T follicular helper cell (primary cell): ENCODE data around the gene OXSM.

Experiments used
- DNase-seq: peaks from one replicate; pipeline ENCODE4 v3.0.0-alpha.2; 2020; ENCODE audit warnings: low read depth
- total RNA-seq, 2 experiments: gene quantifications; one replicate each; lab custom pipeline; 2026; lab: John Stamatoyannopoulos, UW

Gene OXSM
- total RNA-seq: 14.1 to 14.3 reads per million in 2 experiments

DNA sequence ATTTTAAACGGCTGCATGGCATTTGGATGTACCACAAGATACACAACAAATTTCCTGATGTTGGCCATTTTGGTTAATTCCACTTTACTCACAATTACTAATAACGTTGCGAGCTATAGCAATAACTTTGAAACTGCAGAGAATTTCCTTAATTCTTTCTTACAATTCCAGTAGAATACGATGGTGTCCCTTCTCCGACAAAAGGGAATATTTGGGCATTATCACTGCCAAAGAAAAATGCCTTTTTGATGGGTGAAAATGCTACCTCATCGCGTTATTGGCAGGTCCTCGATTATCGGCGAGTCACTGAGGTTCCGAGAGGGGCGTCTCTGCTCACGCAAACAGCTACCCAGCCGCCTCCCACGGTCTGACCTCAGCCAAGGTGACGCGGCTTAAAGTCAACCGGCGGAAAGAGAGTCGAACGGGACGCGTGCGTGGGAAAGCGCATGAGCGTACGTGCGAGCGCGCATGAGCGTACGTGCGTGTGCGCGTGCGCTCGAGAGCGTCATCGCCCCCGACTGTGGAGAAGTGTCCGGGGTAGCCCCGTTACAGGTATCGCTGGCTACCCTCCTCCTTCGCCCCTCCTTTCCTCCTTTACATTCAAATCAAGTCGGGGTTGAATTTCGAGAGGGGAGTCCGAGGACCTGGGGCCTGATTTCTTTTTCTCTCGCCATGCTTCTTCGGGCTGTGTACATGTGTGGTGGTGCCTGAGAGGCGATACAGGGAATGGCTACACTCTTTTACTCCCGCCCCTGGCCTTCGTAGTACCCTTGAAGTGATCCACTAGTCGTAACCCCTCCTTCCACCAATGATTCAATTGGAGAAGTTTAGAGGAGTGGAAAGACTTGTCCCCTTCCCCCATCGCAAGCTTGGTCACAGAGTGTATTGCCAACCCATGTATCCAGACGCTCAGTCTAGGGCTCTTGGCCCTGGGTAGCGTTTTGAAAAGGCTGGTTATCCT lies at the start of gene OXSM:
OXSM (plus strand) TSS at position 495 of the 961 bp plus-strand sequence. CDS start 931 bp downstream, outside the sequence.
- peak; percentile 88 for DNase-seq

DNA sequence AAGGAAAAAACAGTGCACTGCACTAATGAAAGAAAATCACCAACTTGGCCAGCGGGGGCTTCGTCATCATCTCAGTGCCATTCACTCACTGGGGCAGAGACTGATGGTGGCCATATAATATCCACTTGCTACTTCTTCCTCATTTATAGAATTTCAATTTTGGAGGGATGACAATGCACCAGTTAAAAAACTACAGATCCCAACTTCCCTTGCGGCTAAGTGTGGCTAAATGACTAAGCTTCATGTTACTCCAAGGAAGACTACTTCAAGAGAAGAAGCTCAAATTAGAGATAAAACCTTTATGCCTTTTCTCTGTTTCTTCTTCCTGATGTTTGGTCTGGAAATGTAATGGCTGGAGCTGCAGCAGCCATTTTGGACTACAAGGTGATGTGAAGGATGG lies 45.4 kb upstream of the OXSM start:
- DNase-seq: no peak

DNA sequence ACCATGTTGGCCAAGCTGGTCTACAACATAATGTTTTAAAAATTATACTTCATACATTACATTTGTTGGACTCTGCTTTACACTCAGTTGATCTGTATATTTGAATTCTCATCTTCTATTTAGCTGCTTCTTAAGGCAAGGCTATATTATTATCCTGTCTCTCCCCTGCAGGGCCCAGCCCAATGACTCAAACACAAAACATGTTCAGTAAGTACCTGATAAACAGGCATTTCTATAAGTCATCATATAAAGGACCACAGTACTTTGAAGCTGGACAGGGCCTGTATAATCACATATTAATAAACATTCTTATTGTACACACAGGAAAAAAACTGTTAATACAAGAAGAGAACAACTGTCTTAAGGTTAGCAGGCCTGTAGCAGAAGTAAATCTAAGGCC lies 42.9 kb upstream of the OXSM start:
- no peak for DNase-seq

DNA sequence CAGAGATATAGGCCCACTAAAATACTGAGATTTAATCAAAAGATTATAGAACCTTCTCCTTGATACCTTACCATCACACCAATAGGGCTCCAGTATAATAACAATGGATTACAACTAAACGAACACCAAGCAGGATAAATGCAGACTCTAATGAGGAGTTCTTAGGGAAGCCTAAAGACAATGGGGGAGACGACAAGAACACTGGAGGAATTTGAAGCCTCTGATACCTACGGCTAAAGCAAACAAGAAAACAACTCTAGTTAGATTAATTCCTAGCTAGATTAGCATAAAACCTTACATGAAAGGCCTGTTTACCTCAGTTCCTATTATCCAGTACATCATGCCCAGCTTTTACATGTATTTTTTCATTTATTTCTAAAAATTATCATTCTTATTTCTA lies 41.7 kb upstream of the OXSM start:
- no peak for DNase-seq

DNA sequence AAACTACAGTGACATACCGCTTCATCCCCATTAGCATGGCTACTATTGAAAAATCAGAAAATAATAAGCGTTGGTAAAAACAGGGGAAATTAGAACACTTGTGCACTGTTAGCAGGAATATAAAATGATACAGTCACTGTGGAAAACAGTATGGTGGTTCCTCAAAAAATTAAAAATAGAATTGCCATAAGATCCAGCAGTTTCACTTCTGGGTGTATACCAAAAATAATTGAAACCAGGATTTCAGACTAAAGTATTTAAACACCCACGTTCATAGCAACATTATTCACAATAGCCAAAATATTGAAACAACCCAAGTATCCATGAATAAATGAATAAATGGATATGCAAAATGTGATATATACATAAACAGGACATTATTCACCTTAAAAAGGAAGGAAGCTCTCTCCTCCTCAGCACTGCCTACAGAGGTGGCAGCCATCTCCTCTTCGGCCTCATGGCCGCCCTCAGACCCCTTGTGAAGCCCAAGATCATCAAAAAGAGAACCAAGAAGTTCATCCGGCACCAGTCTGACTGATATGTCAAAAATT lies 40.8 kb upstream of the OXSM start:
- no peak for DNase-seq

DNA sequence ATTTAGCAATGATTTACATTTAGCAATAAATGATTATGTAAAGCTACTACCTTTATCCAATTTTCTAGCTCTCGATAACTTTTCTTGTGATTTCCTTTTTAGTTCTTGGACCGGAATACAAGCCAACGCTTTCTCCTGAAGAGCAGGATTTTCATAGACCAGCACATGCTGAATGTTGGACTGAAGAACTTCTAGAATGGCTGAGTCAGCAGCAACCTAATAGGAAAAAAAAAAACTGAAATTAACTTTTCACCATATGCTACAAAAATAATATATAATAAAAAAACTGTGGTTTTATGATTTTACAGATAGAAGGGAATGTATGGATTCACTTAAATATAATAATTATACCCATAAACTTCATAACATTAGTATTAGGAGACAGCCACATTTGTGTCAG lies 38.8 kb upstream of the OXSM start:
- DNase-seq: no peak

DNA sequence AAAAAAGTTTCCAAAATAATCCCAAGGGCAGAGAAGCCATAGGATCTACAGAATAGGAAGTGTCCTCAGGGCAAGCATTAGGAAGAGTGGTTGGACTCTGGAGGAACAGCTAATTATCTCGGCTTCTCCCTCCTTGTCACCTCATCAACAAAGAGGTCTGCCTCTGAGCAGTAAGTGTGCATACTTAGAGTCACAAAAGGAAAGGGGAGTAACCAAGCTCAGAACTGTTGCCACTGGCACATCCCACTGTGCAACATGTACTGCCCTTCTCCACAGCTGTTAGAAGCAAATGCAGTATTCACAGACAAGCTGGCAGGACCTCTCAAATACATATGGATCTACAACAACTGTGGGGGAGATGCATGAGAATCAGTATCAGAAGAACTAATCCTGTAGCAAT lies 38.2 kb upstream of the OXSM start:
- no peak for DNase-seq

DNA sequence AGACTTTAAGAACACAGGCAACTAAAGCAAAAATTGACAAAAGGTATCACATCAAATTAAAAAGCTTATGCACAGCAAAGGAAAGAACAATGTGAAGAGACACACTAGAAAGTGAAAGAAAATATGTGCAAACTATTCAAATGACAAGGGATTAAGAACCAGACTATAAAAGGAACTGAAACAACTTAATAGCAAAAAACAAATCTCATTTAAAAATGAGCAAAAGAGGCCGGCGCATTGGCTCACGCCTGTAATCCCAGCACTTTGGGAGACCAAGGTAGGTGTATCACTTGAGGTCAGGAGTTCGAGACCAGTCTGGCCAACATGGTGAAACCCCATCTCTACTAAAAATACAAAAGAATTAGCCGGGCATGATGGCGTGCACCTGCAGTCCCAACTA lies 21.0 kb upstream of the OXSM start:
- no peak for DNase-seq

DNA sequence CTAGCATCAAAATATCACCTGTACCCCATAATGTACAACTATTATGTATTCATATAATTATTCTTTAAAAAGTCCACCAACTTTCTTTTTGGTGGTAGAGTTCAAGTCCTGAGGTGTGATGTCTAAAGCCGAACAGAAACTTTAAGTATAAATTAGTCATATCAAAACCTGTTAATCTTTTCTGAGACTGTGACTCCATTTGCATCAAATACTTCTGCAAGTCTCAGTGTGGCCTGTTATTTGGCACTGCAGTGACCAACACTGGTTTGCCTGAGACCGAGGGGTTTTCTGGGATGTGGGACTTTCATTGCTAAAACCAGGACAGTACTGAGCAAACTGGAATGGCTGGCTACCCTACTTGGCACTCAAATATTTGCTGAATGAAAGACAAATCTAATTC lies 14.0 kb upstream of the OXSM start:
- no peak for DNase-seq

DNA sequence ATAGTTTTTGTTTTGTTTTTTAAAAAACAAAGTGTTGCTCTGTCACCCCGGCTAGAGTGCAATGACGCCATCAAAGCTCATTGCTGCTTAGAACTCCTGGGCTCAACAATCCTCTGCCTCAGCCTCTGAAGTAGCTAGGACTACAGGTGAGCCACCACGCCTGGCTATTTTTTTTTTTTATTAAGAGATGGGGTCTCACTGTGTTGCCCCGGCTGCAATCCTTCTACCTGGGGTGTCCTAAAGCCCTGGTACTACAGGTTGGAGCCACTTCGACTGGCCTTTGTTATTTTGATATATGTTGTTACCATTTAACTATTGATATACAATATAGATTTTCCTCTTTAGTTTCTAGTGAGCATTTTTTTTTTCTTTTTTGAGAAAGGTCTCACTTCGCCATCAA lies 9.3 kb upstream of the OXSM start:
- DNase-seq: no peak

DNA sequence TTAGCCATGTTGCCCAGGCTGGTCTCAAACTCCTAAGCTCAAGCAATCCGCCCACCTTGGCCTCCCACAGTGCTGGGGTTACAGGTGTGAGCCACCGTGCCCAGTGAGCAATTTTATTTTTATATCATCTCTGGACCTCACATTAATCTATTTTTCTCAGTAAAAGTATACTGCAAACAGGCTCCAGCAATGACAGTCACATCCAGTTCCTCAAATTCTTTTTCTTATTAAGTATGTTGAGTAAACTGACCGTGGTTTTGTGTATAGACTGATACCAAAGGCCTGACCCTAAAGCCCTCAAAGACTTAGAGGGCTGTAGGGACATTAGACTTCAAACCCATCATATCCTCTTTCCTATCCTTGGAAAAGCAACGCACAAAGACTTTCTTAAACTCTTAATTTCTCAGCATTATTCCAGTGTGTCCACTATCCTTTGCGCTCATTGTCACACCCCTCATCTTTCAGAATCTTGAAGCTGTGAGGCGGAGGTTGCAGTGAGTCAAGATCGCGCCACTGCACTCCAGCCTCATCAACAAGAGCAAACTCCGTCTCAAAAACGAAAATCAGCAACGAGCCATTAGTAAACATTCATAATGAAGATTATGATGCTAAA lies 8.6 kb upstream of the OXSM start:
- DNase-seq: no peak

DNA sequence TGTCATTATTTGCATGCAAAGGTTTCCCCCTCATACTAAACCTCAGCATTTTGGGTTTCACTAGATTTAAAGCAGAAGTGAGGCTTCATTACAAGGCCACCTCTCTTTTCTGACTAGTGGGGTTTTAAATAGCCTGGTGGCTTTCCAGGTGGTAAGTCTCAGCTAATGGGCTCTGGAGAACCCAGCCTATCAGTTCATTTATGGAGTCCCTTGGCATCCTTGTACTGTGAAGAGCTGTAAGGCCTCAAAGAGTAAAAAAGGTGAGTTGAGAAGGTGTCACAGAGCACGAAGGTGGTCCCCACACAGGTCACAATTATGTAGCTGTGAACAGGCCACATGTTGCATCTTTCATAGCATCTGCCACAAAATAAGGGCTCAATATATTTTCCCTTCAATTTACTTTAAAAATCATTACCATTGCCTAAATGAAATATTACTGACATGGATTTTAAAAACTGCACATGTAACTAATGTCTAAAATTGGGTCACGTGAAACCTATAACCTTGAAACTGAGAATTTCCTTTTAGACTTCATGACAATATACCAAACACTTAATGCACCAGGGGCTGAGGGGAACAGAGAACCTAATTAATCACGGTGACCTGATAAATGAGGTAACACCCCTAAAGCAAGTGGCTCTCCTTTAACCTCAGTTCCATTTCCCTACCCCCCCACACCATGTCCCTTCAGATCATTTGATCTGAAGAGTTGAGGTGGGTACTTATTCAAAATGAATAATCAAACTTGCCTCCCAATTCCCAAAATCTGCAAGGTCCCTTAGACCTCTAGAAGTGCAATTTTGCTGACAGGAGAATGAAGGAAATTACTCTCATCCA lies 7.9 kb upstream of the OXSM start:
- no peak for DNase-seq

DNA sequence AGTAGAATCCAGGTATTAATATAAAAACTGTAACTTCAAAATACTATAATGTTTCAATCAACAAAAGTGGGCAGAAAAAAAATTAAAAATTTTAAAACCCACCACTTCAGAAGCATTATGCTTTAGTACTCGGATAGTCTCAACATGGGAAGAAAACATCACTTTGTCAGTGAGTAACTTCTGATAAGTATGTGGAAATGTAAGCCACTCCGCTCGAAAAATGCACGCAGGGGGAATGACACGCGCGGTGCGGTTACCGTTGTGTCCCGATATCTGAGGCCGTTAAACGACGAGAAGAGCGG lies 7.3 kb upstream of the OXSM start:
- no peak for DNase-seq

DNA sequence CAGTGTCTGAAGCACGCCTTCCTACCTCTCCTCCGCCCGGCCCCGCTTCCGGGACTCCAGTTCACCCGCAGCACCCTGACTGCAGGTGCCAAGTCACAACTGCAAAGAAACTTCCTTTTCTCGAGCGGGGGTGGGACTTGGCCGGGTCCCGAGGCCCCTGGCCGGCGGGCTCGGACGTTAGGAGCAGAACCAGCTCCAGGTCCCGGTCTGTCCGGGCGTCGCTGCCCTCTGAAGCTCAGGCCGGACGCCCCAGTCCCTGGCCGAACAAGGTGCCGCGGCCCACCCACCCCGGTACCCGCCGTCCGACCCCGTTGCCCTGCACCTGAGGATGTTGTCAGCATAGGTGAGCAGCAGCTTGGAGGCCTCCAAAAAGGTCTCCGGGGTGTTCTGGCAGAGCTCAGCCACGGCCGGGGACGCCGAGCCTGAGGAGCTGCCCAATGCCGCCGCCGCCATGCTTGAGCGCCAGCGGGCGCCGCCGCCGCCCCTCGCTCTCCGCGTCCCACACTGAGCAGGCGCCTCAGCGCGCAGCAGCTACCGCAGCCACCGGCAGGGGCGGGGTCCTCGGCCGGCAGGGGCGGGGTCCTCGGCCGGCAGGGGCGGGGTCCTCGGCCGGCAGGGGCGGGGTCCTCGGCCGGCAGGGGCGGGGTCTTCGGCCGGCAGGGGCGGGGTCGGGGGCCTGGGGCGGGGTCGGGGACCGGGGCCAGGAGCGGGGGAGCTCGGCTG lies 6.8 kb upstream of the OXSM start, which contains the start of gene NGLY1:
NGLY1 (minus strand) TSS at position 506 of the 723 bp plus-strand sequence; CDS start at position 453, 53 bp downstream.
- DNase-seq: peak; percentile 76

DNA sequence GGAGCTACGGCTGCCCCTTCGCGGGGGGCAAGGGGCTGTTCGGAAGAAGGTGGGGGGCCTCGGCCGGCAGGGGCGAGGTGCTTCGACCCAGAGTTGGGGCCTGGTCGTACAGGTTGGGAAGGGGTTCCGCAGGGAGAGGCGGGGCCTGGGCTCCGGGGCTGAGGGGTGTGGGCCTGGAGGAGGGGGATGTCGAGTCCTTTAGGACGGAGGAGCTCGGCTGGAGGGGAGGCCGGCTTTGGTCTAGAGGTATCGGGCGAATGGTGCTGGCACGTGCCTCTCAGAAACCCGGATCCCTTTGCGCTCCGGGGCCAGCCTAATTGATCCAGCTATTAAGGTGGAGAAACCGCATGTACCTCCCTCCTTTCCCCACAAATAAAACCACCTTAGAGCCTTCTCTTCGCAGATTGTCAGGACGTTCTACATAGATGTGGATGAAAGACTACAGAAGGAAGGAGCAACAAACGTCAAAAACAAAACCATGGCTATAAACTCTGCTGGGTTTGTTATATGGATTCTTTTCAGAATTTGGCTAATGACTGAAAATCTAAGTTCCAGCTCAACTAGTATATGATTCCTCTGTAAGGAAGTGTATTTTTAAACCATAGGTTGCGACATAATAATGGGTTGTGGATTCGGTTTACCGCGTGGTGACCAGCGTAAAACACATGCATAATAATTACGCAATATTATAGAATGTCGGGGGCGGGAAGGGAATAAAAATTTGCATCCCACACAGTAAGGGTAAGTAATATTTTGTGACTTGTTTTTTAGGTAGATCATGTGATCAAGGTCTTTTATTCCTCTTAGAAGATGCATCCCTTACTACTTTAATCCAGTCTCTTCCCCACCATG lies 6.0 kb upstream of the OXSM start:
- DNase-seq: no peak

DNA sequence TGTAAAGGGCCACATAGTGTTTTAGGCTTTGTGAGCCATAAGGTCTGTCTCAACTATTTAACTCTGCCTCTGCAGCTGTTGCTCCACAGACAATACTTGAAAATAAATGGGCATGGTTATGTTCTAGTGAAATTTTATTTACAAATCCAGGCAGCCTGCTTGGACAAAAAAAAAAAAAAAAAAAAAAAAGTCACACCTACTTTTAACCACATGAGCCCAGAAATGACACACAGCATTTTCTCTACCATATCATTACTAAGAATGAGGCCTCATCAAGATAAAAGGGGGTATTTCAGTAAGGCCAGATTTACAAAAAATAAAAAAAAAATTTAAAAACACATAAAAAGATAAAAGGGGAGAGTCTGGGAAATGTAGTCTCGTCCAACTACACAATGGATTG lies 4.9 kb upstream of the OXSM start:
- no peak for DNase-seq

DNA sequence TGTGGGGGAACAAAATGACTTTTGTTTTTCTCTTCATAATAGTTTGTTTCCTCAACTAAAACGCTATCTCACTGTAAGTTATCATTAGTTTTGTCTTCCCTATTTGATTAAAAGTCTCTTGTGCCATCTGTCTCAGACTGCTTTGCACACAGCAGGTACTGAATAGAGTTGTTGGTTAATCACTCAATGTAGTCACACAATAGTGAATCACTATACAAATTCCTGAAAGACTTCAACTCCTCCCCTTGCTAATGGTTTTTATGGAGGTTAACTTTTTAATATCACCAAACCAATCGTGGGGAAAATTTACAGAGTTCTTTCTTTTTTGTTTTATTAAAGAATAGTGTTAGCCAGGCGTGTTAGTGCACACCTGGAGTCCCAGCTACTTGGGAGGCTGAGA lies 4.1 kb upstream of the OXSM start:
- DNase-seq: no peak

DNA sequence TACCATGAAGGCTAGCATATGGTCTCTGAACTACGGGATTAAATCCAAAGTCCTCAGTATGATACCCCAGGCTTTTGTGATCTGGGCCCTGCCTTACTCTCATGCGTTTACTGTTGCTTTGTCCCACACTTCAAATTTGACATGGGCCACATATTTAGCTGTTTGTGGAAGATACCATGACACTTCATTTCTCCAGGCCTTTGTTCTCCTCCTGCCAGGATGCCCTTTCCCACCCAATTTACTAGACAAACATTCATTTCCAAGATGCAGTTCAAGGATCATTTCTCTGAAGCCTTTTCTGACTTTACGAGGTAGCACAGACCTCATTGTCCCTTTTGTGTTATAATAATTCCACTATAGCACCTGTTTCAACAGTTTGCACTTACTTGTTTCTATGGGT lies 2.2 kb upstream of the OXSM start:
- no peak for DNase-seq

DNA sequence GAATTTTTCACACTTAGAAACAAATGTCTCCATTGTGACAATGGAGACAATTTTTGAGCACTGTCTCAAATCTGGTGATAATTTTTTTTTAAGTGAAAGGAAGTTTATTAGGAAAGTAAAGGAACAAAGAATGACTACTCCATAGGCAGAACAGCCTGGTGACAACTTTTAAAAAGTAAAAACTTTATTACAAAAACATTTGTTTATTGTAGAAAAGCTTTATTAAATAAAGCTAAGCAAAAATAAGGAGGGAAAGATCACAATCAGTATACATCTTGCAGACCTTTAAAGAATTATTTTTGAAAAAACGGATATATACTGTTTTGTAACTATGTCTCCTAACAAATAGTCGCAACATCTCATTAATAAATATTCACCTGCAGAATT lies 688 bp upstream of the OXSM start:
- DNase-seq: no peak

DNA sequence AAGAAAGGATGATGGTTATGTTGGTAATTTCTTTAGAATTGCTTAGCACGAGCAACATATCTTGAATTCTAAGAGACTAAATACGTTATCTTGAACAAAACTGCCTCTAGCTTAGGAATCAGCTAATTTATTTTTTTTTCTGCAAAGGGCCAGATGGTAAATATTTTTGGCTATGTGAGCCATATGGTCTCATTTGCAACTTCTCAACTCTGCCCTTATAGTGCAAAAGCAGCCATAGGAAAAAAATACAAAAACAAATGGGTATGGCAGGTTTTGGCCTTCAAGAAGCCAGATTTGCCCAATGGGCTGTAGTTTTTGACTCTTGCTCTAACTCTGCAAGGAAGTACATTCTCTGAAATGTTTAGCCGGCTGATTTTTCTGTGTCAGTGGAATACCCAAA lies 11.9 kb downstream of the OXSM start:
- DNase-seq: no peak

DNA sequence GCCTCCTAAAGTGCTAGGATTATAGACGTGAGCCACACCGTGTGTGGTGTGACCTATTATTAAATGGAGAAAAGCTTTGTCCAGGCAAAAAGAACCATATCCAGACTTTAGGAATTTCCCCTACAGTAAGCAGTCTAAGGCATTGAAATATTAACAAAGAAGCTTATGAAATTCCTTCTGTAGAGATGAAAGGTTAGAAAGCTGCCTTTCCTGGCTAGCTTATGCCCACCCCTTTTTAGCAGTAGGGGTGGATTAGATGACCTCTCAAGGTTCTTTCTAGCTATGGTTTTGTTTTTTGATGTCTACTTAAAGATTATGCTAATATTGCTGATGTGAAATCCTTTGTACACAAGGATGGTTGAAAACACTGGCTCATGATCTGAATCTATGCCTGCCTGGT lies 13.9 kb downstream of the OXSM start:
- no peak for DNase-seq
